HAP-1 (cell line): ENCODE data around the gene GPC5.

Source experiments
- DNase-seq, 2 experiments: peaks; one replicate each; pipeline ENCODE4 v3.0.0-alpha.2; 2016 to 2020; ENCODE audit warnings: low spot score in 2 of 2
- H3K27me3 ChIP-seq: fragments of 250-450 bp; sonication (Bioruptor Pico); 2 replicates; pipeline ENCODE4 v1.5.1; 2020; ENCODE audit warnings: low read depth, mild to moderate bottlenecking, moderate library complexity
- H3K36me3 ChIP-seq: fragments of 250-450 bp; sonication (Bioruptor Pico); replicated peaks from 2 replicates; pipeline ENCODE4 v1.5.1; 2020; ENCODE audit warnings: mild to moderate bottlenecking
- H3K4me1 ChIP-seq: fragments of 250-450 bp; sonication (Bioruptor Pico); 2 replicates; pipeline ENCODE4 v1.5.1; 2020; ENCODE audit warnings: mild to moderate bottlenecking
- H3K4me3 ChIP-seq: fragments of 250-450 bp; sonication (Bioruptor Pico); 2 replicates; pipeline ENCODE4 v1.5.1; 2020; ENCODE audit warnings: mild to moderate bottlenecking, moderate library complexity
- H3K9me3 ChIP-seq: fragments of 250-450 bp; sonication (Bioruptor Pico); 2 replicates; pipeline ENCODE4 v1.5.1; 2020; ENCODE audit warnings: mild to moderate bottlenecking, moderate library complexity
- in situ Hi-C: fragments of 300-500 bp; cut with MboI; formaldehyde crosslinking; loops from 3 replicates; pipeline ENCODE4 v1.14.3; 2020; ENCODE audit warnings: low sequenced_read_pairs, inconsistent platforms, mixed read lengths

GPC5 gene

GRCh38 chr13:91960947-91961346, 562.5 kb downstream of the GPC5 start:
- no peak for DNase-seq
- in situ Hi-C loops = no loop called here
- Histone ChIP-seq H3K4me3 (no peak overlapping the region), H3K9me3 (no peaks in the 10 kb centered on the region), H3K36me3 (no peaks in the 10 kb centered on the region), H3K4me1 (no peaks in the 10 kb centered on the region), H3K27me3 (no peaks in the 10 kb centered on the region)

DNA sequence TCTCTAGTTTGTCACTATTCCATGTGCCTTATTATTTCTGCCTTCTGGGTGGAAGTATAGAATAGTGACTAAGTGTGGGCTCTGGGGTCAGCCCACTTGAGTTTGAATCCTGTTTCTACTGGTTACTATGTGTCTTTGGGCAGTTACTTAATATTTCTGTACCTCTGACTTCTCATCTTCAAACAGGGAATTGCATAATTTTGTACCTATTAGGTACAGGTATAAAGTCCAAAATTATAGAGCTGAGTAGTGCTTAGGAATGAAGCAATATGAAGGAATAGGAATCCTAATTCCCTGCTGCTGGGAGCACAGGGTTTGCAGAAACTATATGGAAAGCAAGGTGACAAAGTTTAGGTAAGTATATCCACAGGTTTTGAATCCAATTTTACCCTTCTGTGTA, 564.5 kb downstream of the GPC5 start:
- no peak for DNase-seq
- no peaks in the 10 kb centered on the region for H3K36me3 ChIP-seq
- no peaks in the 10 kb centered on the region for H3K27me3 ChIP-seq
- in situ Hi-C loops = no loop called here
- no peaks in the 10 kb centered on the region for H3K4me1 ChIP-seq
- H3K9me3 ChIP-seq = no peaks in the 10 kb centered on the region
- H3K4me3 ChIP-seq = no peak overlapping the region

DNA sequence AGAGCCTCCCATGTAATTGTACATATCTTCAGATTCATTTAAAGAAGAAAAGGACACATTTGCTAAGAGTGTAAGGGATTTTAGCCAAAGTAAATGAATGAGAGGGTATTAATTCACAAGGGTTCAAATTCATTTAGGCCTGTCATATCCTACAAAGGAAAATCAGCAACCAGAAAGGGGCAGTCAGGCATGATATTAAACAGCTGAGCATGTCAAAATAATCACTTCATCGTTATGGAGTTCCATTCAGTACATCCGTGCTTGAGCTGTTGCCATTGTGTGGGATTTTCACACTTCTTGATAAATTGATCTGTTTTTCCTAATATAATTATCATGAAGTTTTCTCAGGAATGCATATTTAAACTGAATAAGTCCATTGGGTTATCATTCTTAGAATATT, 567.1 kb downstream of the GPC5 start:
- in situ Hi-C loops = no loop called here
- Histone ChIP-seq H3K4me1 (no peaks in the 10 kb centered on the region), H3K4me3 (no peak overlapping the region), H3K27me3 (no peaks in the 10 kb centered on the region), H3K9me3 (no peaks in the 10 kb centered on the region), H3K36me3 (no peaks in the 10 kb centered on the region)
- DNase-seq = no peak

- in situ Hi-C loops = no loop called here
- Histone ChIP-seq H3K4me3 (no peak overlapping the region), H3K4me1 (no peaks in the 10 kb centered on the region), H3K9me3 (no peaks in the 10 kb centered on the region), H3K27me3 (no peaks in the 10 kb centered on the region), H3K36me3 (no peaks in the 10 kb centered on the region)
- DNase-seq = no peak
Measured at GRCh38 chr13:91978571-91978970, 580.1 kb downstream of the GPC5 start.

- Histone ChIP-seq H3K4me1 (no peaks in the 10 kb centered on the region), H3K27me3 (no peaks in the 10 kb centered on the region), H3K36me3 (no peaks in the 10 kb centered on the region), H3K4me3 (no peak overlapping the region), H3K9me3 (no peaks in the 10 kb centered on the region)
- in situ Hi-C loops = no loop called here
- no peak for DNase-seq
Measured at GRCh38 chr13:91986761-91987483, 588.5 kb downstream of the GPC5 start.

DNA sequence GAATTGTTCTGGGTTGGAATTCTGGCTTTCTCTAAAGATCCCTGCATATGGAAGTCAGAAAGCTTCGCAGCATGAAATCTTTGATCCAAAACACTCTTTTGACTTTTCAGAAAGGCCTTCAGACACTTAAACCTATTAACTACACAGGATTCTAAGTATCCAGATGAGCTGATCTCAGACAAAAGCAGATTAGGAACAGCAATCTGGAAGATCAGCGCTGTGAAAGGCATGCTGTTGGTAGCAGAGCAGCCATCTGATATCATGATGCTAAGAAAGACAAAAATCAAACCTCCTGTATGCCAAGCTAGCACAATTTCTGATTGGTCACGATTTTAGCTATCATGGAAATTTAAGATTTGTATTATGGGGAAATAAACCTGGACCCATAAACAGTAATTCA, 589.9 kb downstream of the GPC5 start:
- H3K36me3 ChIP-seq = no peaks in the 10 kb centered on the region
- no peak overlapping the region for H3K4me3 ChIP-seq
- no peak for DNase-seq
- no peaks in the 10 kb centered on the region for H3K27me3 ChIP-seq
- in situ Hi-C loops = no loop called here
- no peaks in the 10 kb centered on the region for H3K4me1 ChIP-seq
- H3K9me3 ChIP-seq = no peaks in the 10 kb centered on the region

DNA sequence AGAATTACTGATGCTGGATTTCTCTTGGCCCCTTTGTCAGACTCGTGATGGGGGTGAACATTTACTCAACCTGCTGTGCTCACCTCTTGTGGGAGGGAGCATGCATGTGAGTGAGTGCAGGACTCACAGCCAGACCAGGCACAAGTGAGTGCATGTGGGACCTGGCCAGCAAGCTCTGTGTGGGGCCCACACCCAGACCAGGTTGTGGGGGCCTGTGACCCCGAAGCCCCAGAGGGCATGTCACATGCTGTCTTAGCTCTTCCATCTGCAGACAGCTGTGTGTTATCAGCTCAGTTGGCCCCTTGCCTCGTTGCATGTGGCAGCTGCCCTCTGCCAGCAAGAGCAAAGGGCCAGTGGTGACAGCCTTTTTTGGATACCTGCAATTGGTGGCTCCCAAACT, 614.4 kb downstream of the GPC5 start:
- Histone ChIP-seq H3K9me3 (no peaks in the 10 kb centered on the region), H3K36me3 (no peaks in the 10 kb centered on the region), H3K4me3 (no peak overlapping the region), H3K4me1 (no peaks in the 10 kb centered on the region), H3K27me3 (no peaks in the 10 kb centered on the region)
- no peak for DNase-seq
- in situ Hi-C loops = no loop called here

DNA sequence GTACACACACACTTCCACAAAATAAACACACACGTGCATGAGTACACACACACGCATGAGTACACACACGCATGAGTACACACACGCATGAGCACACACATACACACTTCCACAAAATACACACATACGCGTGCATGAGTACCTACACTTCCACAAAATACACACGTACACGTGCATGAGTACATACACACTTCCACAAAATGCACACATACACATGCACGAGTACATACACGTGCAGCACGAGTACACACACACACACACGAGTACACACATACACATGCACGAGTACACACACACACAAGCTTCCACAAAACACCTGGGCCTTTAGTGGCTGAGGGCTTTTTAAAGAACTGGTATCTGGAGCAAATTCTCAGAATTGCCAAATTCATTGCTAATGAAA, 619.3 kb downstream of the GPC5 start:
- Histone ChIP-seq H3K36me3 (no peaks in the 10 kb centered on the region), H3K27me3 (no peaks in the 10 kb centered on the region), H3K4me3 (no peak overlapping the region), H3K9me3 (no peaks in the 10 kb centered on the region), H3K4me1 (no peaks in the 10 kb centered on the region)
- DNase-seq = no peak
- in situ Hi-C loops = no loop called here

DNA sequence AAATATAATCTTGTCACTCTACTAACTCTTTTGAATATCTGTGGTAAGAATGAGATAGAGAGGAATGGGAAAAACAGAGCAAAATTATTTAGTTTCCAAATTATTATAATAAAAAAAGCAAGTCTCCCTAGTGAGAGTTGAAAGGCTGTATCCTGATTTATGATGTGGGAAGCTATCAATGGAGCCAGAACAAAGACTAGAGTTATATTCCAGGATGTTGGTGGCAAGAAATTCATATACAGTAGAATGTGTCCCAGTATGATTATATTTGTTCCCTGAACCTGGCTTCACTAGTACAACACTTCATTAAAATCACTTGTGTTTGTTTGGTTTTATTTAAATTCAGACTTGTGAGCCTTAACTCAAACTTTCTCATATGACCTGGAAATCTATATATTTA, 630.3 kb downstream of the GPC5 start:
- DNase-seq = no peak
- peaks cover 25% of the 10 kb centered on the region for H3K4me1 ChIP-seq
- H3K36me3 ChIP-seq = no peaks in the 10 kb centered on the region
- in situ Hi-C loops = no loop called here
- no peaks in the 10 kb centered on the region for H3K9me3 ChIP-seq
- no peaks in the 10 kb centered on the region for H3K27me3 ChIP-seq
- H3K4me3 ChIP-seq = no peak overlapping the region

DNA sequence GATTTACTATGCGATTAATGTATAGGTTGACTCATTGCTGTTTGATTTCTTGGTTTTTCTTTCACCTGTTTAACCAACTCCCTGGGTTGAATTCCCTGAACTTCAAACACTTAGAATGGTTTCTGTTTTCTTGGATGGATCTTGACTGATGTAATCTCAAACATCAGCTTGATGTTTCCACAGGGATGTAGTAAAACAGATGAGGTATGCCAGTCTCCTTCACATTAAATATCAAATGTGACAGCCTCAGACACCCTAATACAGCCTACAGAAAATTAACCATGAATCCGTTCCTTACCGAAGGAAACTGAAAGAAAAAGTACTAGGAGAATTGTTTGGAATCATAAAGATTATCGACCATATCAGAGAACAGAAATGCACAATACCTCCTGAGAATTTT, 631.2 kb downstream of the GPC5 start:
- DNase-seq = no peak
- Histone ChIP-seq H3K4me1 (peaks cover 21% of the 10 kb centered on the region), H3K36me3 (no peaks in the 10 kb centered on the region), H3K27me3 (no peaks in the 10 kb centered on the region), H3K9me3 (no peaks in the 10 kb centered on the region), H3K4me3 (no peak overlapping the region)
- in situ Hi-C loops = no loop called here

DNA sequence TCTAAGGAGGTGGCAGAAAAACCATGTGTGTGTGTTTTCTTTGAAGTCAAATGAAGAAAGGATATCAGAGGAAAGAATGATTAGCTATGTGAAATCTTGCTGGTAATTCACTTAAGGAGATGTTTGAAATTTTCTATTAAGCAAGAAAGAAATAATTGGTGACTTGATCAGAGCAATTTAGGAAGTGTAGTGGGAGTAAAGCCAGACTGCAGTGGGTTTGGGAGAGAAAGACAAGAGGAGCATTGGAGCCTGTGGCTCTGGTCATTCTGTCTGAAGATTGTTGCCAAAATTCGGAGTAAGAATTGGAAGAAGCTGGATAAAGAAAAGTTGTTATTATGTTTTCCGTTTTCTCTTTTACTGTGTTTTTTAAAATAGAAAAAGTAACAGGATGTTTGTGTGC, 640.5 kb downstream of the GPC5 start:
- no peaks in the 10 kb centered on the region for H3K27me3 ChIP-seq
- no peak for DNase-seq
- no peaks in the 10 kb centered on the region; the same call in 1 of the 2 replicates for H3K4me1 ChIP-seq
- in situ Hi-C loops = no loop called here
- no peaks in the 10 kb centered on the region for H3K36me3 ChIP-seq
- H3K9me3 ChIP-seq = no peaks in the 10 kb centered on the region
- H3K4me3 ChIP-seq = no peak overlapping the region

DNA sequence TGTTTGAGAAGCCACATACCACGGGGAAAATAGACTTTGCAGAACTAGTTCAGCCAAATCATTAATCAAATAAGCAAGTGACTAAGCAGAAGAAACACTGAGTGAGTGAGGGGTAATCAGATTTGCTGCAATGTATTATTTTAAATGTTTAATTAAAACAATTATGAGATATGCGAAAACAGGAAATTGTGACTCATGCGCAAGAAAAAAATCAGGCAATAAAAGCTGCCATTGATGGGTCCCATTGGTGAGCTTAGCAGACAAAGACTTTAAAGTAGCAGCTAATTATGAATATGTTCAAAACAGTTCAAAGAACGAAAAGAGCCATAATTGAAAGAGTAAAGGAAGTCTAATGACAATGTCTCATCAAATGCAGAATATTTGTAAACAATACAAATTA, 644.1 kb downstream of the GPC5 start:
- no peak for DNase-seq
- in situ Hi-C loops = no loop called here
- Histone ChIP-seq H3K4me1 (no peaks in the 10 kb centered on the region), H3K27me3 (no peaks in the 10 kb centered on the region), H3K9me3 (no peaks in the 10 kb centered on the region), H3K36me3 (no peaks in the 10 kb centered on the region), H3K4me3 (no peak overlapping the region)

DNA sequence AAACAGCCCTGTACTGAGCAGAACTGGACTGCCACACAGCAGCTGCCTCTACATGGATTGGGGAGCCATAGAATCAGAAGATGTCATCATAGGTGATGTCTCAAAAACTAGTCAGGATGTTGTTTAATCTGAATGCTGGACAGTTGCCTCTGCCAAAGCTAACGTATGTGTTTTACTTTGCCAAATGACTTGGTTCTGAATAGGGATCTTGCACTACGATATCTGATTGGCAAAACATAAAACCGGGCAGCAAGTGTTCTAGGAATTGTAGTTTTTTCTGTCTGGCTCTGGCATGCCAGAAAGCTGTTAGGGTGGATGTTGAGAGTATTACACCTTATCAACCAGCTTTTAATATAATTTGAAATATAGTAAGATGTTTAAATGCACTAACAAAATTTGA, 645.9 kb downstream of the GPC5 start:
- DNase-seq = no peak
- H3K4me3 ChIP-seq = no peak overlapping the region
- H3K4me1 ChIP-seq = no peaks in the 10 kb centered on the region
- no peaks in the 10 kb centered on the region for H3K36me3 ChIP-seq
- H3K9me3 ChIP-seq = no peaks in the 10 kb centered on the region
- H3K27me3 ChIP-seq = no peaks in the 10 kb centered on the region
- in situ Hi-C loops = no loop called here

DNA sequence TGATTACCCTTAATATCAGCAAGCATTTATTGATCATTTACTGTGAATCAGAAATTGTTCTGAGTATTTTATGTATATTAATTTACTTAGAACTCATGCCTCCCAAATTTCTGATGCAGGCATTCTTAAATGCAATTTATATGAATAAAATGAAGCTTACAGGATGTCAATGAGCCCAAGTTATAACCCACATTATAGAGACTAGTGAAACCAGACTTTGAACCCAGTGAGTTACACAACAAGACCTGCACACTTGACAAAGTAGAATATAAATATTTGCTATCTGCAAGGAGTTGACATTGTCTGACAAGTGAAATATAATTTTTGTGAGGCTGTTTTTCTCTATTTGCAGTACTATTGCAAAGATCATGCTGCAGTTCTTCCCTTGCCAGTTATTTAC, 656.0 kb downstream of the GPC5 start:
- Histone ChIP-seq H3K36me3 (no peaks in the 10 kb centered on the region), H3K9me3 (no peaks in the 10 kb centered on the region), H3K4me1 (no peaks in the 10 kb centered on the region), H3K4me3 (no peak overlapping the region), H3K27me3 (no peaks in the 10 kb centered on the region)
- in situ Hi-C loops = no loop called here
- no peak for DNase-seq

DNA sequence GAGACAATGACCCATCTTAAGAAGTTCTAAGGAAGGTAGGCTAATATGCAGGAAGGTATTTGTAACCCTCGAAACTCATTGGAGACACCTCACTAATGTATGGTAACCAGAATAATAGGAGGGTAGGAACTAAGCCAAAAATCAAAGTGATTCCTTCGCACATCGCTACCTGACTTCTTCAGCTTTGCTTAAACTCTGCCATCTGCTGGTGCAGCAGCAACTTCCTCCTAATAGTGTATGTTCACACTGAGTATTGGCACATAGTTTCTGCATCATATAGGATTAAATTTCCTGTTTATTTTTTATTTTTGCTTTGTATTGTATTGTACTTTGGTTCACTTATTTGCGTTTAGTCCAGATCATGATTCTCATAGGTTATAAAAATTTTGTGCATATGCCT, 676.2 kb downstream of the GPC5 start:
- no peaks in the 10 kb centered on the region for H3K27me3 ChIP-seq
- DNase-seq = peak; percentile 41 to 50
- in situ Hi-C loops = no loop called here

More for the DNA sequence above, 676.2 kb downstream of the GPC5 start:
- Histone ChIP-seq H3K4me1 (no peaks in the 10 kb centered on the region), H3K4me3 (no peak overlapping the region), H3K9me3 (no peaks in the 10 kb centered on the region), H3K36me3 (no peaks in the 10 kb centered on the region)
